Measurements from ENCODE around the gene TBXA2R.

TBXA2R gene

DNA sequence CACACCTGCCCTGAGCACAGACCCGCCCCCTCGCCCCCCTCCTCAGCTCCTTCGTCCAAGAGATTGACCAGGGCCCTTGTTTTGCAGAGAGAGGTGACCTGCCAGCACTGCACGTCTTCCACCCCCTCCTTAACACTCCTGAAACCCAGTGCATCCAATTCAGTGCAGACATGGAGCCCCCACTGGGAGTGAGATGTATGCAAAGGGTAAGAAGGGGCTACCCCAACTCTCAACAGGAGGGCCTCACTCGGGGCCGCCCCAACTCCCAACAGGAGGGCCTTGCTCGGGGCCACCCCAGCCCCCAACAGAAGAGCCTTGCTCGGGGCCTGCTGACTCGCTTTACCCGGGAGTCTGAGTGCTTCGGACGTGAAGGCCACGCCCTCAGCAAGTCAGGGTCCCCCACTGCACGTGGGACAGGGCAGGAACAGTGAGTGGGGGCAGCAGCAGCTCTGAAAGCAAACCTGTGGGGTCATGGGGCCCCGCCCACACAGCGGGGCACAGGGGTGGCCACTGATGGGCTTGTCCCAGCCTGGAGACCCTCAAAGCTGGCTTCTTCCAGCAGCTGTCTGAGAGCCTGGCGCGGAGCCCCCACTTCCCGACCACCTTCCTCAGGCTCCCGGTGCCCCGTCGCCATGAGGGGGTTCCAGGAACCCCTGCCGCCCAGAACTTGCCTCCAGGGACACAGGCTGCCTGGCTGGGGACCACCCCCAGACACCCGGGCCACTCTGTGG, 14.3 kb upstream of the TBXA2R start:
- CTCF ChIA-PET: interaction anchor here (0.6 kb wide), 1 partner anchor 81 kb away, joined by 3 read pairs; no protein-coding TSS in a partner anchor
- POLR2A ChIA-PET: no interaction called here
- TF ChIP-seq ELF4 (IDR thresholded peaks at IDR 0.05) (no peak), FOXA1 (IDR thresholded peaks at IDR 0.05) (no peak), FOXK2 (IDR thresholded peaks at IDR 0.05) (no peak), ARNT (IDR thresholded peaks at IDR 0.05) (no peak), LEF1 (IDR thresholded peaks at IDR 0.05; ENCODE audit: borderline replicate concordance) (no peak), PKNOX1 (IDR thresholded peaks at IDR 0.05) (no peak), HDGF (IDR thresholded peaks at IDR 0.05; ENCODE audit: borderline replicate concordance) (no peak), FOXM1 (IDR thresholded peaks at IDR 0.05; ENCODE audit: borderline replicate concordance) (no peak), ZNF384 (IDR thresholded peaks at IDR 0.05) (no peak), CTBP1 (IDR thresholded peaks at IDR 0.05; ENCODE audit: borderline replicate concordance) (no peak), TARDBP (IDR thresholded peaks at IDR 0.05) (no peak), SP1 (IDR thresholded peaks at IDR 0.05) (no peak), L3MBTL2 (conservative IDR thresholded peaks at IDR 0.05) (no peak), NFRKB (IDR thresholded peaks at IDR 0.05) (no peak), SUZ12 (IDR thresholded peaks at IDR 0.05) (no peak)
- no peak for DNase-seq (ENCODE audit: extremely low spot score)

DNA sequence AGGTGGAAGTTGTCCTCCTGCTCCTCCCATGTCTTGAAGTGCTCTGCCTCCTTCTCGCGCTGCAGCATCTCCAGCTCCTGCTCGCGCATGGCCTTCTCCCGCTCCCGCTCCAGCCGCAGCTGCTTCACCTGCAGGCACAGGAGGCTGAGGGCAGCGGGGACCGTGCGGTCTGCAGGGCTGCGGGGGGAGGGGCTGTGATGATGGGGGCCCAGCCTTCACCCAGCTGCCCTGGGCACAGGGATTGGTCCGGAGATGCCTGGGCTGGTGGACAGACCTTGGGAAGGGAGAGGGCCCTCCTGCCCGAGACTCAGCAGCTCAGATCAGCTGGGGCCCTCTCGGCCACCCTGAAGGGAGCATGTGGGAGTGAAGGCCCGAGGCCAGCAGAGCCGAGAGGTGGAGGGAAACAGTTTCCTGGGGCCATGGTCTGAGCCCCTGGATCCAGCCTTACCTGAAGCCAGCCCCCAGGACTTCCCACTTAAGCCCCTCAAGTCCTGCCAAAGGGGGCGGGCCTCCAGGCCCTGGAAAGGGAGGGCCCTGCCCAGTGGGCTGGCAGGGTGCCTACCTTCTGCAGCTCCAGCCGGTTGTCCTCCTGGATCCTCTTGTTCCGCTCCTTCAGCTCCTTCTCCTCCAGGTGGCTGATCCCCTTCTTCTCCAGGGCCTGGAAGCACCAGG, 13.6 kb upstream of the TBXA2R start:
- CTCF ChIA-PET: interaction anchor here (0.6 kb wide), 1 partner anchor 82 kb away, joined by 3 read pairs; no protein-coding TSS in a partner anchor
- POLR2A ChIA-PET: interaction anchor here (1.2 kb wide), 1 partner anchor 63 kb away, joined by 4 read pairs; the partner anchor contains the start of gene MFSD12
- TF ChIP-seq FOXK2 (IDR thresholded peaks at IDR 0.05) (no peak), SP1 (IDR thresholded peaks at IDR 0.05) (no peak), ELF4 (IDR thresholded peaks at IDR 0.05) (no peak), FOXM1 (IDR thresholded peaks at IDR 0.05; ENCODE audit: borderline replicate concordance) (no peak), FOXA1 (IDR thresholded peaks at IDR 0.05) (no peak)
- no peak for DNase-seq (ENCODE audit: extremely low spot score)

DNA sequence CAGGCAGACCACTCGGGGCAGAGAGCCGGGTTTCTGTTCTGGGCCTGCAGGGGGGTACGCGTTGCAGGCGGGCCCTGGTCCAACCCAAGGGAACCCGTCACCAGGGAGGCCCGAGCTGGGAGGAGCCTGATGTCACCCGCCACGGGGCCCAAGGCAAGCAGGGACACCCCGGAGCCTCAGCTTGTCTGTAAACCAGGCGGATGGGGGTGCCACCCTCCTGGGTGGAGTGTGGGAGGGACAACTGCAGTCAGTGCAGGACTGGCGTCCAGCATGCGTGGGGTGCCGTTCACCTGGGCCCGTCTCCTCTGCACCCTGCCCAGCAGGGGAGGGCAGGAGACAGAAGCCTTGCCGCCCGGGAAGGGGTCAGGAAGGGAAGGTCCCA, 12.9 kb upstream of the TBXA2R start:
- POLR2A ChIA-PET: interaction anchor here (1.2 kb wide), 1 partner anchor 62 kb away, joined by 4 read pairs; the partner anchor contains the start of gene MFSD12
- no peak for DNase-seq (ENCODE audit: extremely low spot score)
- CTCF ChIA-PET: interaction anchor here (0.6 kb wide), 1 partner anchor 511 kb away, joined by 3 read pairs; no protein-coding TSS in a partner anchor
- no peak for TF ChIP-seq L3MBTL2 (conservative IDR thresholded peaks at IDR 0.05)
- TF ChIP-seq SUZ12 (IDR thresholded peaks at IDR 0.05): no peak
- TF ChIP-seq CTBP1 (IDR thresholded peaks at IDR 0.05; ENCODE audit: borderline replicate concordance): no peak
- no peak for TF ChIP-seq PKNOX1 (IDR thresholded peaks at IDR 0.05)
- TF ChIP-seq BHLHE40 (IDR thresholded peaks at IDR 0.05; ENCODE audit: borderline replicate concordance): no peak
- no peak for TF ChIP-seq HDGF (IDR thresholded peaks at IDR 0.05; ENCODE audit: borderline replicate concordance)
- no peak for TF ChIP-seq TARDBP (IDR thresholded peaks at IDR 0.05)
- no peak for TF ChIP-seq ARNT (IDR thresholded peaks at IDR 0.05)
- TF ChIP-seq FOXK2 (IDR thresholded peaks at IDR 0.05): no peak
- TF ChIP-seq FOXA1 (IDR thresholded peaks at IDR 0.05): no peak
- no peak for TF ChIP-seq SP1 (IDR thresholded peaks at IDR 0.05)
- no peak for TF ChIP-seq LEF1 (IDR thresholded peaks at IDR 0.05; ENCODE audit: borderline replicate concordance)
- TF ChIP-seq FOXM1 (IDR thresholded peaks at IDR 0.05; ENCODE audit: borderline replicate concordance): no peak

- ChIA-PET CTCF (interaction anchor here (0.6 to 1.1 kb wide), 2 partner anchors 11 to 512 kb away, joined by 3 to 8 read pairs; no protein-coding TSS in a partner anchor), POLR2A (interaction anchor here (1.2 kb wide), 1 partner anchor 61 kb away, joined by 4 read pairs; the partner anchor contains the start of gene MFSD12)
- no peak for DNase-seq (ENCODE audit: extremely low spot score)
- TF ChIP-seq SUZ12 (IDR thresholded peaks at IDR 0.05) (no peak), PKNOX1 (IDR thresholded peaks at IDR 0.05) (no peak), ELF4 (IDR thresholded peaks at IDR 0.05) (no peak), CTBP1 (IDR thresholded peaks at IDR 0.05; ENCODE audit: borderline replicate concordance) (no peak), TARDBP (IDR thresholded peaks at IDR 0.05) (no peak), LEF1 (IDR thresholded peaks at IDR 0.05; ENCODE audit: borderline replicate concordance) (no peak), FOXA1 (IDR thresholded peaks at IDR 0.05) (no peak), ZNF384 (IDR thresholded peaks at IDR 0.05) (no peak), BHLHE40 (IDR thresholded peaks at IDR 0.05; ENCODE audit: borderline replicate concordance) (no peak), NFRKB (IDR thresholded peaks at IDR 0.05) (no peak), ARNT (IDR thresholded peaks at IDR 0.05) (no peak), FOXM1 (IDR thresholded peaks at IDR 0.05; ENCODE audit: borderline replicate concordance) (no peak)
Observed at GRCh38 chr19:3618811-3619630, 12.3 kb upstream of the TBXA2R start.

- ChIA-PET CTCF (interaction anchor here (1.1 kb wide), 1 partner anchor 10 kb away, joined by 8 read pairs; no protein-coding TSS in a partner anchor), POLR2A (no interaction called here)
- no peak for TF ChIP-seq CTBP1 (IDR thresholded peaks at IDR 0.05; ENCODE audit: borderline replicate concordance)
- no peak for TF ChIP-seq FOXA1 (IDR thresholded peaks at IDR 0.05)
- no peak for TF ChIP-seq PKNOX1 (IDR thresholded peaks at IDR 0.05)
- TF ChIP-seq SP1 (IDR thresholded peaks at IDR 0.05): no peak
- TF ChIP-seq TARDBP (IDR thresholded peaks at IDR 0.05): no peak
- TF ChIP-seq NFRKB (IDR thresholded peaks at IDR 0.05): no peak
- TF ChIP-seq LEF1 (IDR thresholded peaks at IDR 0.05; ENCODE audit: borderline replicate concordance): no peak
- no peak for TF ChIP-seq L3MBTL2 (conservative IDR thresholded peaks at IDR 0.05)
- peak; percentile 79 for DNase-seq (ENCODE audit: extremely low spot score)
Observed at GRCh38 chr19:3618144-3618810, 11.6 kb upstream of the TBXA2R start.

All from HEK293T (cell line).